Measurements from ENCODE around the gene NEK2. TPM values are rescaled to one million over a fixed set of nuclear protein-coding genes. Genes with fewer than 3 reads are reported as not detected.
"Not testable (repeated sequence)": the region's sequence is repeated elsewhere in the genome, so short reads cannot be mapped to it uniquely, and the experiment has no call there.

Gene NEK2
- total RNA-seq, 2 experiments from 2014 or later, result 46.1 to 47.5 TPM

DNA sequence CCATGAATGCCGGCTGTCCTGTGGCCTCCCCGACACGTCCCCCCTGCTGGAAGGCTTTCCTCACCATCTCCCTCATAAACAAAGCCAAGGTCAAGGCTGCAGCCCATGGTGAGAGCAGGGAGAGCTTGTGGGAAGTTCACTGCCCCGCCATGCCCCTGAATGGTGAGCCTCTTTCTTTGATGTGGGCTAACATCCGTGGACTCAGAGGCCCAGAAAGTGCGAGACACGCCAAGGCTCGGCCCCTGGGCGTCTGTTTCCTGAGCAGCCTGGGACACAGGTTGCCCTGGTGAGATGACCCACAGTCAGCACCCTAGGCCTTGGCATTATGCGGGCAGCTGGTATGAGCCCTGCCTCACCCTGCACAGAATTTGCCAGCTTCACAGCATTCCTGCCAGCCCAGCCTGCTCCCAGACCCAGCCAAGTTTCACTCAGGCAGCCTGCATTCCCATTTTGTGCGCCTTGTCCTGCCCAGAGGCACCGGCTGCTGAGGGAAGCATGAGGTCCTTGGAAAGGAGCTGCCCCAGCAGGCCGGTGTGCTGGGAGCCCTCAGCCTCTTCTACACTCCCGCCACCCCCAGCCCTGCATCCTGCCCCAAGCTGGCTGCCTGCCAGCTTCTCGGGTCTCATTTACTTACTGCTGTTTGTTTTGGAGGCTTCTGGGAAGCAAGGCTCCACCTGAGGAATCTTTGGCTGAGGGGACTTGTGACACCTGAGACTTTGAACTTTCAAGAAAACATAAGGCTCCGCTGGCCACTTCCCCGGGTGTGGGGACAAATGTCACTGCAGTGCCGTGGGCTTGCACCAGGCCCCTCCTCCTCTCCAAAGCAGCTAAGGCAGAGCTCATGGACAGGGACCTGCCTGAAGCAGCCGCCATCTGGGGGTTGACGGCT is 31.9 kb downstream of the NEK2 start:
- Mint-ChIP-seq H3K27ac (no peak overlapping the region), H3K27me3 (peaks cover 7% of the 10 kb centered on the region), H3K4me1 (peaks cover 9% of the 10 kb centered on the region), H3K9me3 (no peaks in the 10 kb centered on the region), H3K36me3 (ENCODE audit: low read depth) (no peaks in the 10 kb centered on the region), H3K4me3 (no peak overlapping the region)
- peak; percentile 26 for DNase-seq
- CTCF ChIA-PET, result interaction anchor here (0.8 to 2.5 kb wide), 3 partner anchors 11 to 129 kb away, joined by 3 to 10 read pairs (median 9); no protein-coding TSS in a partner anchor
- POLR2A ChIA-PET, result interaction anchor here (1.8 kb wide), 1 partner anchor 64 kb away, joined by 6 read pairs; the partner anchor contains the start of gene SLC30A1

DNA sequence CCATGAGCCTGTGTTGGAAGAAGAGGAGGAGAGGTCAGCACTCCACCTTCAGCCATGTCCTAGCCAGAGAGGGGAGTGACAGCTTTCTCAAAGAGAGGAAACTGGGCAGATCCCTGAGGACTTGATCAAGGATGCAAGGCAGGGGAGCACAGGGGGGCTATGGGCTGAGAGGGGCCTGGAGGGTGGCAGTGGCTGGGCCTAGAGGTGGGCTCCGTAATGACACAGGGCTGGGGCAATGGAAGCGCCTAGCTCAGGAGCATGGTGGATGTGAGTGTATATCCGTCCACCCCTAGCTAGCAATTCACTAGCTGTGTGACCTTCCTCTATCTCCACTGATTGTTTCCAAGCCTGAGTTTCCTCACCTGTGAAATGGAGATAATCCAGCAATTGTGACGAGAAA is 32.6 kb downstream of the NEK2 start:
- peaks cover 7% of the 10 kb centered on the region for H3K27me3 Mint-ChIP-seq
- no peak overlapping the region for H3K27ac Mint-ChIP-seq
- H3K4me1 Mint-ChIP-seq, result peaks cover 9% of the 10 kb centered on the region
- no peaks in the 10 kb centered on the region for H3K9me3 Mint-ChIP-seq
- H3K36me3 Mint-ChIP-seq (ENCODE audit: low read depth), result no peaks in the 10 kb centered on the region
- H3K4me3 Mint-ChIP-seq, result no peak overlapping the region
- ChIA-PET CTCF (interaction anchor here (0.8 to 2.5 kb wide), 4 partner anchors 11 to 319 kb away, joined by 3 to 10 read pairs (median 7); no protein-coding TSS in a partner anchor), POLR2A (interaction anchor here (1.8 kb wide), 1 partner anchor 63 kb away, joined by 6 read pairs; the partner anchor contains the start of gene SLC30A1)
- no peak for DNase-seq

DNA sequence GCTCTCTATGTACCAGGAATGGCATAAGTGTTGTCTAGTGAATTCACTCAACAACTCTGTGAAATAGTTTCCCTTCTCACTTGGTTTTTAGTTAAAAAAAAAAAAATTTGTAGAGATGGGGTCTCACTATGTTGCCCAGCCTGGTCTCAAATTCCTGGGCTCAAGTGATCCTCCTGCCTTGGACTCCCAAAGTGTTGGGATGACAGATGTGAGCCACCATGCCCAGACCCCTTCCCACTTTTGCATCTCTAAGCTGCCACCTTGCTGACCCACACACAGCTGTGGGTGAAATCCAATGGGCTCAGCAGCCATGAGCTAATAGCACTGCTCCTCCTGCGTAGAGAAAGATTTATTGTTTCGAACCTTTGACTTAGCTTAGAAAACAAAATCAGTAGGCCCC is 33.5 kb downstream of the NEK2 start:
- CTCF ChIA-PET, result interaction anchor here (1.8 to 2.5 kb wide), 2 partner anchors 128 to 318 kb away, joined by 5 to 10 read pairs; no protein-coding TSS in a partner anchor
- Mint-ChIP-seq H3K36me3 (ENCODE audit: low read depth) (no peaks in the 10 kb centered on the region), H3K27ac (no peak overlapping the region), H3K27me3 (peaks cover 3% of the 10 kb centered on the region), H3K9me3 (no peaks in the 10 kb centered on the region), H3K4me1 (peaks cover 9% of the 10 kb centered on the region), H3K4me3 (no peak overlapping the region)
- POLR2A ChIA-PET, result no interaction called here
- no peak for DNase-seq

DNA sequence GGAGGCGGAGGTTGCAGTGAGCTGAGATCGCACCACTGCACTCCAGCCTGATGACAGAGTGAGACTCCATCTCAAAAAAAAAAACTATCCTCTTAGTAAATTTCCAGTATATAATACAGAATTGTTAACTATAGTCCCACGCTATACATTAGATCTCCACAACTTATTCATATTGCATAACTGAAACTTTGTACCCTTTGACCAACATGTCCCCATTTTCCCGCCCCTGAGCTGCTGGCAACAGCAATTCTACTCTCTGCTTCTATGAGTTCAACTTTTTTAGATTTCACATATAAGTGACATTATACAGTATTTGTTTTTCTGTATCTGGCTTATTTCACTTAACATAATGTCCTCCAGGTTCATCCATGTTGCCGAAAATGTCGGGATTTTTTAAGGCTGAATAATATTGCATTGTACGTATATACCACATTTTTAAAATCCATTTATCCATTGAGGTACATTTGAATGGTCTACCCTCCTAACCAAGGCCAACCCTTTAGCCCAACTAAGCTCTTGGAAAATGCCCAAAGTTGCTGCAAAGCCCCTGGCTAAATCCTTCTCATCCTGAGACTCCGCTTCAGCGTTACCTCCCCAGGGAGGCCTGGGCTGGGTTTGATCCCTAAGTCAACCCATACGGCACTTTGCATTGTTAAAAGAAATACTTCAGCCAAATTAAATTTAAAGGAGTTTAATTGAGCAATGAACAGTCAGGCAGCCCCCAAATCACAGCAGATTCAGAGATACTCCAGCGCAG is 34.2 kb downstream of the NEK2 start:
- CTCF ChIA-PET, result interaction anchor here (1.2 to 1.8 kb wide), 2 partner anchors 97 to 318 kb away, joined by 3 to 5 read pairs; no protein-coding TSS in a partner anchor
- POLR2A ChIA-PET, result no interaction called here
- peak; percentile 1 for DNase-seq

DNA sequence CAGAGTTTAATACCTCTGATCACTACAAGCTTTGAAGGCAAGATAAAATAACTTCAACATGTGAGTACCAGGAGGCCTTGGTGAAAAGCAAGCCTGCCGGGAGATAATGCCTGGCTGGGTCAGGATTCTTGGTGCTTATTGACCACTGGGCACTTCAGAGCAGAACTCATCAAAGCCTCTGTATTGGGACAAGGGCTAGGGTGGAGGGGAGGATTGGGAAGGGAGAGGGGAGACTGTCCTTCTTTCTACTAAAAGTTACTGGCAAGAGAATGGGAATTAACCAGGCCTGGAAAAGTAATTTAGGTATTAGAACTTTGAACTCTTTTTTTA is 35.2 kb downstream of the NEK2 start:
- no peak for DNase-seq
- H3K27me3 Mint-ChIP-seq, result peaks cover 2% of the 10 kb centered on the region
- H3K4me1 Mint-ChIP-seq, result peaks cover 9% of the 10 kb centered on the region
- H3K9me3 Mint-ChIP-seq, result no peaks in the 10 kb centered on the region
- no peaks in the 10 kb centered on the region for H3K36me3 Mint-ChIP-seq (ENCODE audit: low read depth)
- ChIA-PET CTCF (interaction anchor here (0.6 to 1.2 kb wide), 2 partner anchors 96 to 269 kb away, joined by 3 to 4 read pairs; no protein-coding TSS in a partner anchor), POLR2A (no interaction called here)
- H3K27ac Mint-ChIP-seq, result no peak overlapping the region
- H3K4me3 Mint-ChIP-seq, result no peak overlapping the region

More for the DNA sequence above, 34.2 kb downstream of the NEK2 start:
- H3K27me3 Mint-ChIP-seq, result peaks cover 2% of the 10 kb centered on the region
- H3K4me1 Mint-ChIP-seq, result peaks cover 9% of the 10 kb centered on the region
- H3K36me3 Mint-ChIP-seq (ENCODE audit: low read depth), result no peaks in the 10 kb centered on the region
- H3K27ac Mint-ChIP-seq, result no peak overlapping the region
- H3K4me3 Mint-ChIP-seq, result no peak overlapping the region
- H3K9me3 Mint-ChIP-seq, result no peaks in the 10 kb centered on the region

DNA sequence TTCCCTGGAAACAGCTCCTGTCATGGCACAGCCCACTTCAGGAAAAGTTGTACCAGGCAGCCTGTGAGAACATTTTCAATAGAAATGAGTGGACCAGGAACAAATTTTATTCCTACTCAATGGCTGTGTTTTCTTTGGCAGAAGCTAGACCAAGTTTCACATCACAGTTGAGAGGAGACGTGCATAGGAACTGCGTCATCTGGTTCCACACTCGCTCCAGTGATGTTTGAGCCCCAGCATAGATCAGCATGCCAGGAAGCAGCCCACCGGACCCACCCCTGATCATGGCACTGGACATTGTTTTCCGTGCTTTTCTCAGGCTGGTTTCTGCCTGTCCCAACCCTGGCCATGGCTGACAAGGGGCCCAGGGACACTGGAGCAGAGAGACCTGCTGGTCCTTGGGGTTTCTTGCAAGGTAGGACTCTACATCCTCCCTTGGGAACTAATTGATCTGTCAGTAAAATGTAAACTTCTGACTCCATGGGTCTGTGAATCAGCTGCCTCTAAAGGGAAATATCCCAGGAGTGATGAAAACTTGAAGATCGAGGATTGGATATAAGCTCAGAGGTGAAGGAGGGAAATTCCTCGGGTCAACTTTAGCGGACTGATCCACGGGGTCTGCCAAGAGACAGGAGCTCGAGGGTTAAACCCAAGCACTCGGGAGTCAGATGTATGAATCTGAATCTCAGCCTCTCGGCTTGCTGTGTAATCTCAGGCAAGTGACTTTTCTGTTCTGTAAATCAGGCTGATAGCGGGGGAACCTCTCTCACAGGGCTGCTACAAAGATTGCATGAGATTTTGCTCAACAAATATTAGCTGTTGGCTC is 35.7 kb downstream of the NEK2 start:
- H3K4me3 Mint-ChIP-seq, result no peak overlapping the region
- ChIA-PET POLR2A (no interaction called here), CTCF (interaction anchor here (0.6 kb wide), 1 partner anchor 268 kb away, joined by 4 read pairs; no protein-coding TSS in a partner anchor)
- no peak overlapping the region for H3K27ac Mint-ChIP-seq
- peaks cover 2% of the 10 kb centered on the region for H3K27me3 Mint-ChIP-seq
- no peaks in the 10 kb centered on the region for H3K36me3 Mint-ChIP-seq (ENCODE audit: low read depth)
- peaks cover 9% of the 10 kb centered on the region for H3K4me1 Mint-ChIP-seq
- H3K9me3 Mint-ChIP-seq, result no peaks in the 10 kb centered on the region
- DNase-seq, result no peak

DNA sequence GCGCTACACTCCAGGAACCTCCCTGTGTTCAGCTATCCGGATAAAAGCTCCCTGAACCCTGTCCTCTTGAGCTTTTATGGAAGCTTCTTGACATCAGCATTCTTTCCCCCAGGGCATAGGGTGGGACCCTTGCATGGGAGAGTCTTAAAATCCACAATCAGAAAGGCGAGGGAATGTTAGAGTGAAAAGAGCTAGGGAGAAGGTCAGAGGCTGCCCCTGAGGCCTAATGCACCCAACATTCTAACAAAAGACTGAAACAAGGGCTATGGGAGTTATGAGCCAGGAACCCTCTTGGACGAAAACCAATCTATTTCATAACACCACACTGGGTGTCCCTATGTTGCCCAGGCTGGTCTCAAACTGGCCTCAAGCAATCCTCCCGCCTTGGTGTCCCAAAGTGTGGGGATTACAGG is 36.7 kb downstream of the NEK2 start:
- DNase-seq, result no peak
- no peaks in the 10 kb centered on the region for H3K9me3 Mint-ChIP-seq
- no peaks in the 10 kb centered on the region for H3K36me3 Mint-ChIP-seq (ENCODE audit: low read depth)
- H3K4me3 Mint-ChIP-seq, result no peak overlapping the region
- H3K27ac Mint-ChIP-seq, result no peak overlapping the region
- H3K27me3 Mint-ChIP-seq, result peaks cover 2% of the 10 kb centered on the region
- peaks cover 7% of the 10 kb centered on the region for H3K4me1 Mint-ChIP-seq
- POLR2A ChIA-PET, result no interaction called here
- CTCF ChIA-PET, result no interaction called here

DNA sequence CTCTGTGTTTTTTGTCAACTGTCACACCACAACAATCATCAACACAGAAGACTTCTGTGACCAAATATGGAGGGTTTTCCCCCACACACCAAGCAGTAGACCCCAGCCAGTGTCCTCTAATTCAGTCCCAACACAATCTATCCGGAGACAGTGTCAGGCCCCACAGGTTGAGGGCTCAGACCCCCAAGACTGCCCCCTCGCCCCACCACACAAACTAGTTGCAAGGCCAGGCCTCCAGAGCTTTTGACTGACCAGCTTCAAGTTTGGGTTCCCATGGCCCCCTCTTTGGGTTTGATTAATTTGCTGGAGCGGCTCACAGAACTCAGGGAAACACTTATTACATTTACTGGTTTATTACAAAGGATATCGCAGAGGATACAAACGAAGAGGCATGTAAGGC is 37.2 kb downstream of the NEK2 start:
- Mint-ChIP-seq H3K36me3 (ENCODE audit: low read depth) (no peaks in the 10 kb centered on the region), H3K4me1 (peaks cover 7% of the 10 kb centered on the region), H3K27me3 (peaks cover 4% of the 10 kb centered on the region), H3K27ac (no peak overlapping the region), H3K9me3 (no peaks in the 10 kb centered on the region), H3K4me3 (no peak overlapping the region)
- no peak for DNase-seq
- CTCF ChIA-PET, result no interaction called here
- POLR2A ChIA-PET, result no interaction called here

DNA sequence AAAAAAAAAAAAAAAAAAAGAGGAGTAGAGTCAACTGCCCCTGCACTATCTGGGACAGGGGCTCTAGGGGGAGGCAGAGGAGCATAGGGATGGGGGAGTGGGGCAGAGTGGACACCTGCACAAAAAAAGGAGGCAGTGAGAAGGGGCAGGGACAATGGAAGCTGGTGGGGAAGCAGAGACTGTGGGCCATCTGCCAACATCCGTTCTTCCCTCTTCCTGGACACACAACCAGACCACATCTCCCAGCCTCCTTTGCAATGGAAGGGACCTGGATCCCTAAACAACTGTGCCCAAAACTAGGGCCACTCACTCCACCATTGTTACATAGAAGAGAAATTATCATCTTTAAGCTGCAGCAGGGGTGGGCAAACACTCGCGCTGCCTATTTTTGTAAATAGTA is 38.4 kb downstream of the NEK2 start:
- Mint-ChIP-seq H3K27me3 (peaks cover 4% of the 10 kb centered on the region), H3K4me1 (peaks cover 14% of the 10 kb centered on the region), H3K9me3 (no peaks in the 10 kb centered on the region), H3K4me3 (no peak overlapping the region), H3K36me3 (ENCODE audit: low read depth) (no peaks in the 10 kb centered on the region), H3K27ac (no peak overlapping the region)
- no peak for DNase-seq
- ChIA-PET POLR2A (no interaction called here), CTCF (no interaction called here)

DNA sequence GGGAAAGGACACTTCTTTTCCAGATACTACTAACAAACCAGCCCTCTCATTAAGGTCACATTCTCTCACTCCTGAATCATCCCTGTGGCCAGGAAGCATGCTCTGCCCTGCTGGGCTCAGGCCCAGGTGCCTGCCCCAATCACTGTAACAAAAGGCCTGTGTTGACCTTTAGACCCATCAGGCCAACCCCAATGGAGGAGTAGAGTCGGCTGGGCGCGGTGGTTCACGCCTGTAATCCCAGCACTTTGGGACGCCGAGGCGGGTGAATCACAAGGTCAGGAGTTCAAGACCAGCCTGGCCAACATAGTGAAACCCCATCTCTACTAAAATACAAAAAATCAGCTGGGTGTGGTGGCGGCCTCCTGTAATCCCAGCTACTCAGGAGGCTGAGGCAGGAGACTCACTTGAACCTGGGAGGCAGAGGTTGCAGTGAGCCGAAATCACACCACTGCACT is 38.8 kb downstream of the NEK2 start:
- CTCF ChIA-PET, result not testable (repeated sequence)

DNA sequence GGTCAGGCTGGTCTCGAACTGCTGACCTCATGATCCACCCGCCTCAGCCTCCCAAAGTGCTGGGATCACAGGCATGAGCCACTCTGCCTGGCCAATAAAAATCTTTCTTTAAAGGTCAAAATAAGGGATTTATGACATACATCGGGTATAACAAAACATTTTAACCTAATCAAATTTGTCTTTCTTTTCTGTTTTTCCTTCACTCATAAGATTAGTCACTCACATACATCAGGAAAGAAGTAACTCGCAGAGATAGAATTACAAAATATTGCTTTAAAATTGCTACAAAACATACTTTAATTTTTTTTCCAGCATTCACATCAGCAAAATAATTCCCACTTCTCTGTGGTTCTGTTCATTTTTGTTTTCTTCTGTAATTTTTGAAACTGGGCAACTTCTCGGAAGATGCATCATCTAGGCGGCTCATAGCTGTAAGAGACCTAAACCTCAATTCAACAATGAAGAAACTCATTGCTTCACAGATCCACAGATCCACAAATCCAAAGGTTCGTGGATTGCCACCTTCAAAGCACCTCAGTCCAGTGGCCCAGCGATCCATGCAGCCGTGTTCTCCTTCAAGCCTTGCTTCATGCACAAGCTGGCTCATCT is 39.7 kb downstream of the NEK2 start:
- CTCF ChIA-PET, result interaction anchor here (0.6 to 1.0 kb wide), 2 partner anchors 9 to 22 kb away, joined by 3 read pairs; no protein-coding TSS in a partner anchor
- no peak for DNase-seq
- POLR2A ChIA-PET, result no interaction called here
- Mint-ChIP-seq H3K9me3 (no peaks in the 10 kb centered on the region), H3K27ac (no peak overlapping the region), H3K4me1 (peaks cover 15% of the 10 kb centered on the region), H3K27me3 (peaks cover 4% of the 10 kb centered on the region), H3K4me3 (no peak overlapping the region), H3K36me3 (ENCODE audit: low read depth) (no peaks in the 10 kb centered on the region)

More for the DNA sequence above, 38.8 kb downstream of the NEK2 start:
- H3K9me3 Mint-ChIP-seq; POLR2A ChIA-PET; H3K27me3 Mint-ChIP-seq; DNase-seq; H3K27ac Mint-ChIP-seq; H3K4me3 Mint-ChIP-seq; H3K36me3 Mint-ChIP-seq (ENCODE audit: low read depth): not testable (repeated sequence)
- H3K4me1 Mint-ChIP-seq, result peaks cover 15% of the 10 kb centered on the region

DNA sequence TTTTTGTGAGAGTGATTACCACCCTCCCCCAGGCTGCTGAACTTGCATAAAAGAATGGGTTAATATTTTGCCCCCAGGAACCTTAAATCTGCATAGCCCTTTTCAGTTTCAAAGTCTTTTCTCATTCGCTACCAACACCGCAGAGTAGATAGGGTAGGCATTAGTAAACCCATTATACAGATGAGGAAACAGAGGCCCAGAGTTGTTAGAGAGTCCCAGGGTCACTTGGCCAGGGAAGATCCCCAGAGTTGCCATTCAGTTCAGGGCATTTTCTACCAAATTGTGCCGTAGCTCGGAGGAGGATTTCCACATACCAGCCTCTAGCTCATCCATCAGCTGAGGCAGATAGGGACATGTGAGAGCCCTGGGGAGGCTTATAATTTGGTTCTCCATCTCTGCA is 40.5 kb downstream of the NEK2 start:
- no peak for DNase-seq
- H3K4me1 Mint-ChIP-seq, result peaks cover 15% of the 10 kb centered on the region
- ChIA-PET POLR2A (no interaction called here), CTCF (interaction anchor here (1.0 to 1.3 kb wide), 3 partner anchors 21 to 821 kb away, joined by 3 to 4 read pairs (median 3); partner anchors contain the start of gene SLC30A1)
- H3K27ac Mint-ChIP-seq, result no peak overlapping the region
- no peaks in the 10 kb centered on the region for H3K9me3 Mint-ChIP-seq
- H3K4me3 Mint-ChIP-seq, result no peak overlapping the region
- no peaks in the 10 kb centered on the region for H3K36me3 Mint-ChIP-seq (ENCODE audit: low read depth)
- H3K27me3 Mint-ChIP-seq, result peaks cover 4% of the 10 kb centered on the region

All from activated CD4-positive, alpha-beta memory T cell treated with anti-CD3 and anti-CD28 coated beads, Interleukin-2, amount 10 ng/mL, durations not matched to agents 7 days and 5 days (primary cell).